Stimulated activated CD8-positive, alpha-beta memory T cell treated with anti-CD3 and anti-CD28 coated beads, Interleukin-12 subunit alpha, Interleukin-12 subunit beta, amount 100 ng/mL, for 1 hour (primary cell): ENCODE data around the gene OR9G1.
"Not testable (repeated sequence)": the region's sequence is repeated elsewhere in the genome, so short reads cannot be mapped to it uniquely, and the experiment has no call there.

Source experiments
- DNase-seq: peaks from one replicate; pipeline ENCODE4 v3.0.0-alpha.2; 2020; ENCODE audit warnings: low read depth

OR9G1 gene, protein sequence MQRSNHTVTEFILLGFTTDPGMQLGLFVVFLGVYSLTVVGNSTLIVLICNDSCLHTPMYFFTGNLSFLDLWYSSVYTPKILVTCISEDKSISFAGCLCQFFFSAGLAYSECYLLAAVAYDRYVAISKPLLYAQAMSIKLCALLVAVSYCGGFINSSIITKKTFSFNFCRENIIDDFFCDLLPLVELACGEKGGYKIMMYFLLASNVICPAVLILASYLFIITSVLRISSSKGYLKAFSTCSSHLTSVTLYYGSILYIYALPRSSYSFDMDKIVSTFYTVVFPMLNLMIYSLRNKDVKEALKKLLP

GRCh38 chr11:56698795-56699194 lies at the start of gene OR9G1:
Gene OR9G1 (plus strand): TSS chr11:56699095. CDS start chr11:56700388, 1,293 bp downstream.
- no peak for DNase-seq

- no peak for DNase-seq
Measured at GRCh38 chr11:56659755-56660154, 39.1 kb upstream of the OR9G1 start.

DNA sequence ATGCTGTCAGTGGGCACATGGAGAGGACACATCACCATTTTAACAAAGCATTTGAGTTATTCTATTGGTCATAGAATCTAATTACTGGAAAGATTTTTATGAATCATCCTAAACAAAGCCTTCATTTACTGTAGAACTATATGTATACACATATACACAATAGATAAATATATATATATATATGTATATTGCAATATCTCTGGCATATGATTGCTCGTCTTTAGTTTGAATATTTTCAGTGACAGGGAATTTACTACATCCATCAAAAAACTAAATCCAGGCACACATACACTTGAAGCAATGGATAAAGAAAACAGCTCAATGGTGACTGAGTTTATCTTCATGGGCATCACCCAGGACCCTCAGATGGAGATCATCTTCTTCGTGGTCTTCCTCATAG lies 35.5 kb upstream of the OR9G1 start, which contains the start of gene OR5AR1:
Gene OR5AR1, plus strand, starts transcription at position 301 of the 400 bp plus-strand sequence. Its CDS starts 0 bp downstream, at position 301.
- no peak for DNase-seq

DNA sequence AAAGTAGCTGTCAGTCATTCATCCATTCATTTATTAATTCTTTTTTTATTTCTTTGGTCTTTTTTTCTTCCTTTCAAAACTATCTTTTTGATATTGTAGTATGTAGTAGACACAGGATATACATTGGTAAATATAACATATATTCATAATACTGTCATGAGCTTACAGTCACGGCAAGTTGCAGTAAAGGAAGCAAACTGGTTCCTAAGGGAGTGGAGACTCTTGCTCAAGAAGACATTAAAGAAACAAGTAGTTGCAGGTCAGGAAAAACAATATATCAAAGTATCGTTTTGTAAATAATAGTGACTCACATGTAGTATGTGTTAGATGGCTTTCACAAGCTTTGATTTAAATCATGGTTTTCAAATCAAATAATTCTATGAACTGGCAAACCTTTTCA lies 27.9 kb upstream of the OR9G1 start:
- DNase-seq, result no peak

- no peak for DNase-seq
Measured at GRCh38 chr11:56688554-56689100, 10.3 kb upstream of the OR9G1 start.

GRCh38 chr11:56691179-56691578 lies 7.7 kb upstream of the OR9G1 start:
- DNase-seq, result not testable (repeated sequence)

DNA sequence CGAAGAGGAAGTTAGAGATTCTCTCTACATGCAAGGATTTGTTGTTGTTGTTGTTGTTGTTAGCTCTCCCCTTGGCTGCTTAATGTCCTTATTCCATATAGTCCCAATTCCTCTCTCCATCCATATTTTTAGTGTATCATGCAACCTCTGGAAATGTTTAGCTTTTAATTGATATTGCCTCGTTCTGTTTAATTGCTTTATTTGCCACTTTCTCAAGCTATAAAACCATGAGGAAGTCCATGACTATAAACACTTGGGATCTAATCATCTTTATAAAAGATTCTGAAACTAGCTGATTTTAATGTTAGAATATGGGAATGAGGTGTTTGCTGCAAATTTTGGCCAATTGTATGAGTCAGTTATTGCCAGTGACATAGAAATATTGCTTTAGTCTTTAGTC lies 5.5 kb upstream of the OR9G1 start:
- DNase-seq, result no peak

DNA sequence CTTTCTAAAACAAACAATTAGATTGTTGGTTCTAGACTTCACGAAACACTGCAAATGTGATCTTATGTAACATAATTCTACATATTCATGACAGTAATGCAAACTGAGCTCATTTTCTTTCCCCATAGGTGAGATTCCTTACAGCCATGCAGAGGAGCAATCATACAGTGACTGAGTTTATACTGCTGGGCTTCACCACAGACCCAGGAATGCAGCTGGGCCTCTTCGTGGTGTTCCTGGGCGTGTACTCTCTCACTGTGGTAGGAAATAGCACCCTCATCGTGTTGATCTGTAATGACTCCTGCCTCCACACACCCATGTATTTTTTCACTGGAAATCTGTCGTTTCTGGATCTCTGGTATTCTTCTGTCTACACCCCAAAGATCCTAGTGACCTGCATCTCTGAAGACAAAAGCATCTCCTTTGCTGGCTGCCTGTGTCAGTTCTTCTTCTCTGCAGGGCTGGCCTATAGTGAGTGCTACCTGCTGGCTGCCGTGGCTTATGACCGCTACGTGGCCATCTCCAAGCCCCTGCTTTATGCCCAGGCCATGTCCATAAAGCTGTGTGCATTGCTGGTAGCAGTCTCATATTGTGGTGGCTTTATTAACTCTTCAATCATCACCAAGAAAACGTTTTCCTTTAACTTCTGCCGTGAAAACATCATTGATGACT lies 1.5 kb downstream of the OR9G1 start:
- no peak for DNase-seq

DNA sequence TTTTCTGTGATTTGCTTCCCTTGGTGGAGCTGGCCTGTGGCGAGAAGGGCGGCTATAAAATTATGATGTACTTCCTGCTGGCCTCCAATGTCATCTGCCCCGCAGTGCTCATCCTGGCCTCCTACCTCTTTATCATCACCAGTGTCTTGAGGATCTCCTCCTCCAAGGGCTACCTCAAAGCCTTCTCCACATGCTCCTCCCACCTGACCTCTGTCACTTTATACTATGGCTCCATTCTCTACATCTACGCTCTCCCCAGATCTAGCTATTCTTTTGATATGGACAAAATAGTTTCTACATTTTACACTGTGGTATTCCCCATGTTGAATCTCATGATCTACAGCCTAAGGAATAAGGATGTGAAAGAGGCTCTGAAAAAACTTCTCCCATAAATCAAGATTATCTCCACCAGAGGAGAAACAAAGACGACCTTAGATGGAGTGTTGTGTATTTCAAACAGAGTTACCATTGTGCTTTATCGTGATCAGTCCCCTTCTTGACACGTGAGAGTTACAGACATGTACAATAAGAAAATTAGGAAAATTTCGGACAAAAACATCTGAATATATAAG lies 2.1 kb downstream of the OR9G1 start:
- DNase-seq, result no peak

GRCh38 chr11:56705784-56706396 lies 7.0 kb downstream of the OR9G1 start:
- no peak for DNase-seq

DNA sequence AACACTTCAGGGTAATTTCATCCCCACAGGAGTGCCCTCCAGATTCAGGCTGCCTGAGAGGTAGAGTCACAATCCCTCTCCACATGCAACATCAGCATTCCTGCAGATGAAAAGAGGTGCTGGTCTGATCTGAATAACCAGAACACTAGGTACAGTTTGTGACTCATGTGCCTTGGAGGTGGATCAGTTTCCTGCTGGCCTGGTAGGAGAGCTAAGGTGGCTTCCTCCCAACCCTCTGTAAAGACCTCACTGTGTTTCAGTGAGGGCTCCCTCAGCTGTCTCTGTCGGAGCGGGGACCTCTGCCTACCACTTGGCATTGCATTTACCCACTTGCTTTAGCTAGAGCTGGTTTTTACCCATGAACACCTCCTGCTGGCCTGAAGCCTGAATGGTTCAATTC lies 7.6 kb downstream of the OR9G1 start:
- DNase-seq, result no peak

DNA sequence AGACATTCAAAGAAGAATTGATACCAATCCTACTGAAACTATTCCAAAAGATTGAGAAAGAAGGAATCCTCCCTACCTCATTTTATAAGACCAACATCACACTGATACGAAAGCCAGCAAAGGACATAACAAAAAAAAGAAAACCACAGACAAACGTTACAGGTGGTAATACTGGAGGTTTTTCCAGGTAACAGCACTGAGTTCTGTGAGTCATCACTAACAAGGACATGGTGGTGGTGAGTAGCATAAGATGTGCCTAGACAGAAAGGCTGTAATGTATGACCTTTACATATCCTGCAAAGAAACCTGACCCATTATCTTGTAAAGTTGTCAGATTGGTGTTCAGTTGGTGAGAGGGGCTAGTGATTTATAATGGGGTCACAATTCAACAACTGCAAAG lies 15.3 kb downstream of the OR9G1 start:
- no peak for DNase-seq

DNA sequence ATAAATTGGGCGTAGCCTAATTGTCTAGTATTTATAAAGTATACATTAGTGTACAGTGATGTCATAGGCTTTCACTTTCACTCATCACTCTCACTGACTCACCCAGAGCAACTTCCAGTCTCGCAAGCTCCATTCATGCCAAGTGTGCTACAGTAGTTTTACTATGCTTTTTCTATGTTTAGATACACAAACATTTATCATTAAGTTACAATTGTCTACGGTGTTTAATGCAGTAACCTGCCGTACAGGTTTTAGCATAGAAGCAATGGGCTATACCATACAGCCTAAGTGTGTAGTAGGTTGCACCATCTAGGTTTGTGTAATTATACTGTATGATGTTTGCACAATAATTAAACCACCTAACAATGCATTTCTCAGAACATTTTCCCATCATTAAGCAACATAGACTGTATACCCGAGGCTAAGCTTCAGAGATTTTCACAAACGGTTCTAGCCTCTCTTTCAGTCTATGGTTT lies 17.5 kb downstream of the OR9G1 start:
- DNase-seq, result no peak

- DNase-seq, result no peak
Measured at GRCh38 chr11:56720513-56720912, 21.6 kb downstream of the OR9G1 start.

DNA sequence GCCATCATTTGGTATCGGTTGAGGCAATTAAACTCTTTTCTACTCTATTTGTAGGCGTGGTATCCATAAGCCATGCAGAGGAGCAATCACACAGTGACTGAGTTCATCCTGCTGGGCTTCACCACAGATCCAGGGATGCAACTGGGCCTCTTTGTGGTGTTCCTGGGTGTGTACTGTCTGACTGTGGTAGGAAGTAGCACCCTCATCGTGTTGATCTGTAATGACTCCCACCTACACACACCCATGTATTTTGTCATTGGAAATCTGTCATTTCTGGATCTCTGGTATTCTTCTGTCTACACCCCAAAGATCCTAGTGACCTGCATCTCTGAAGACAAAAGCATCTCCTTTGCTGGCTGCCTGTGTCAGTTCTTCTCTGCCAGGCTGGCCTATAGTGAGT lies 41.2 kb downstream of the OR9G1 start:
- DNase-seq, result no peak

GRCh38 chr11:56740886-56741285 lies 42.0 kb downstream of the OR9G1 start:
- no peak for DNase-seq

GRCh38 chr11:56748597-56748996 lies 49.7 kb downstream of the OR9G1 start, which contains the start of gene OR9G4:
Gene OR9G4 (minus strand): TSS chr11:56748697. CDS start chr11:56743766, 4,931 bp downstream.
- DNase-seq, result no peak

DNA sequence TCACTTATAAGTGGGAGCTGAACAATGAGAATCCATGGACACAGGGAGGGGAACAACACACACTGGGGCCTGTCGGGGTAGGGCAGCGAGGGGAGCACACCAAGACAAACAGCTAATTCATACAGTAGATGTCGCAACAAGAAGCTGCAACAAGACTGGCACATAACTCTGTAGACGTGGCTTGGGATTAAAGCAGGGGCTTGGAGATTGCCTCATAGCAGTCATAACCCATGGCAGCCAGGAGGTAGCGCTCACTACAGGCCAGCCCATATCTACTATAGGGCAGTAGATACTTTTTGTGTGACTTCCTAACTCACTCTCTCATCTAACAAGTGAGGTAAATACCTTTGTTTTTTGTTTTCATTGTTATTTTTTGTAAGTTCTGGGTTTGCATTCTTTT lies 51.3 kb downstream of the OR9G1 start:
- no peak for DNase-seq

GRCh38 chr11:56751480-56751879 lies 52.6 kb downstream of the OR9G1 start:
- no peak for DNase-seq
